IPS DF 4.7 (cell line): ENCODE measurements around the gene FUT7.
"Not testable (repeated sequence)": the region's sequence is repeated elsewhere in the genome, so short reads cannot be mapped to it uniquely, and the experiment has no call there.

ENCODE experiments used
- DNase-seq: peaks from one replicate; pipeline ENCODE4 v3.0.0-alpha.2; 2013; ENCODE audit warnings: low spot score; ENCODE audit errors: extremely low read depth

The FUT7 gene

DNA sequence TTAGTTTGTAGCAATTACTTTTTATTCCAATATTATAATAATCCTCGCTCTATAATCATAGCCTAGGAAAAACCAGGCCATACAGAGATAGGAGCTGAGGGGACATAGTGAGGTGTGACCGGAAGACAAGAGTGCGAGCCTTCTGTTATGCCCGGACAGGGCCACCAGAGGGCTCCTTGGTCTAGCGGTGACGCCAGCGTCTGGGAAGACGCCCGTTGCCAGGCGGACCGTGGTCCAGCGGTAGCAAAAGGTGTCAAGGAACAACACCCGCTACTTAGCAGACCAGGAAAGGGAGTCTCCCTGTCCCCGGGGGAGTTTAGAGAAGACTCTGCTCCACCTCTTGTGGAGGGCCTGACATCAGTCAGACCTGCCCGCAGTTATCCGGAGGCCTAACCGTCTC, 27.6 kb downstream of the FUT7 start:
- not testable (repeated sequence) for DNase-seq

- DNase-seq: no peak
These were observed 29.2 kb downstream of the FUT7 start for GRCh38 chr9:137002646-137003041.

GRCh38 chr9:137001857-137002645, 29.8 kb downstream of the FUT7 start:
- no peak for DNase-seq

DNA sequence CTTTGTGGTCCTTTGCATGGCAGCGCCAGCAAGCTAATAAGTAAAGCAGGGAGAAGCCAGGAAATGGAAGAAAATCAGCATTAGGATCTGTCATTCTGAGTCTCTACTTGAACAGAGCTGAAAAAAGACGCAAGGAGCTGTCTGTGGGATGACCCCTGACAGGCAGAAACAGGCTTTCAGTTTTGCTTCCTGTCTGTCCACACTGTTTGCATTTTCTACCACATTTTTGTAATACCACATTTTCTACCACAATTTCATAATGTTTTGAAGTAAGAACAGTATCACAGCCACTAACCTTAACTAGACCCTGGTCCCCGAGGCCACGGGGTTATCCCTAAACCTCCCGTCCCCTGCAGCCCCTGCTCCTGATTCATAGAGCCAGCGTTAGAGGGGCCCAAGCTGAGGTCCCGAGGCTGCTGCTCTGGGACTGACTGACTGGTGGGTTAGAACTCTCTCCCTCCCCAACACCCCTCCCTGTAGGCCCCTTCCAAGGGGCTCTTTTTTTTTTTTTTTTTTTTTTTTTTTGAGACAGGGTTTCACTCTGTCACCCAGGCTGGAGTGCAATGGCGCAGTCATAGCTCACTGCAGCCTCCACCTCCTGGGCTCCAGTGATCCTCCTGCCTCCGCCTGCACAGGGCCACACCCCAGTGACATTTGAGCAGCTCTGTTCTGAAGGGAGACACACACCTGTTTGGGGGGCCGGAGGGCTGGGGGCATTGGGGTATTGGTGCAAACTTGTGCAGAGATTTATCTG, 31.5 kb downstream of the FUT7 start:
- no peak for DNase-seq

- no peak for DNase-seq
These were observed 34.1 kb downstream of the FUT7 start for GRCh38 chr9:136997830-136998234.

DNA sequence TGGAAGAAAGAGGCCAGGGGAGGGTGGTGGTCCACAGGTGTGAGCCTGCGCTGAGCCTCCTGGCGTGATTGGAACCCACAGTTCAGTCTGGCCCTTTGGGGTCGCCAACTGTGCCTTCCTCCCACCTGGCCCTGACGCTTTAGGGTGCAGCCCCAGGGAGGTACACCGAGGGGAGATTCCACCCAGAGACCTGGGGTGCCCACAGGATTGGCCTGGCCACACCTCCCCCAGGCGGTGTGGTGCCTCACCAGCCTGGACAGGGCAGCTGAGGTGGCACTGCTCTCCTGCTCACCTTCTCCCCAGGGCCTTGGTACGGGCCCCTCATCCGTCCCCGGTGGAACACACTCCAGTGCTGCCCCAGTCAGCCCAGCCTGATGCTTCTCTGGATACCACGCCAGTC, 34.5 kb downstream of the FUT7 start:
- no peak for DNase-seq

DNA sequence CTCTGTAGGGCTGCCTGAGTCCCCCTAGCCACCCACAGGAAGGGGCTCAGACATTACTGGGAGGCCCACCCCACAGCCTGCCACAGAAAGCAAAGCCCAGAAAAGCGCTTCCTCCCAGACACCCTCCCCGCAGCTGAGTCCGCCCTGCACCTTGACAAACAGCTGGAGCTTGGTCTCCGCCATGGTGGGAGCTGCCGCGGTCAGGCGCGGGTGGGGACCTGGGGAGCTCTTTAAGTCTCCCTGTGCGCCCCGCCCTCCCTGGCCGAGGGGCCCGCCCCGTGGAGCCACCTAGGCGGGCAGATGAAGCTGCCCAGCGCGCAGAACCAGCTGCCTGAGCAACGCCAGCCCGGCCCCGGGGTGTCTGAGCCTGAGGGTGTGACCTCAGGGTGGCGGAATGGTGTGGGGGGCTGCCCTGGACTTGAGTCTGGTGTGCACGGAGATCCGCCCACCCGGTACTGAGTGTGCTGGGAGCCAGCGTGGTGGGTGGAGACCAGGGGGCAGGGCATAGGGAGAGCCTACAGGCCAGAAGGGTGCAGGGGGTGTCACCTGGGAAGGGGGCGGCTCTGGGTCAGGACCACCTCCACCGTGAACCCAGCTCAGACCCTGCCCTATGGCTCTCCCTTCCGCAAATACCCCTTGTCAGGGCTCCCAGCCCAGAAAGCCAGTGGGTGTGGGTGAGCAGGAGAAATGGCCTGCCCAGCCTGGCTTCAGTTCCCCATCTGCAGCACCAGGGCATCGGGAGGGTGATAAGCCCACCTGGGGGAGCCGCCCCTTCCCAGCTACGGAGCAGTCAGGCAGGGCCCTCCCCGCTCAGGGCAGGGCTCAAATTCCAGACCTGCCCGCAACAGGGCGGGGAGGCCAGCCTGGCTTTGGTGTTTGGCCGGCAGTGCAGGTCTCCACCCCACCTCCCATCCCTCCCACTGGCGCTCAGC, 35.3 kb downstream of the FUT7 start, which contains the start of gene CLIC3:
TSS of gene CLIC3 (minus strand) at position 208 of the 932 bp plus-strand sequence. CDS start at position 183, 25 bp downstream.
- no peak for DNase-seq

GRCh38 chr9:136995772-136996311, 36.0 kb downstream of the FUT7 start:
- no peak for DNase-seq

DNA sequence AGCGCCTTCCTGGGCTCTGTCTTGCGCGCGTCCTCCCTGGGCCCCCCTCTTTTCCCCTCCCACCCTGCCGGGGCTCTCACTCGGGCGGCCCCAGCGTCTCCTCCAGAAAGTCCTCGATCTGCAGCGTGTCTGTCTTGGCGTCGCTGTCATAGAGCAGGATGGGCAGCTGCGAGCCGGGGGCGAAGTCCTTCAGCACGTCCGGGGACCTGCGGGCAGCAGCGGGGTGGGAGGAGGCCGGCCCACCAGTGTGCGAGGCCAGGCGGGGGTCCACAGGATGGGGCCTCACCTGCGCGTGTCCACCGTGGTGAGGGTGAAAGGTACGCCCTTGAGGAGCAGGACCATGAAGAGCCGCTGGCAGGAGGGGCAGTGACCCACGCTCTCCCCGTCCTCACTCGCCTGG, 36.5 kb downstream of the FUT7 start:
- DNase-seq: no peak

- no peak for DNase-seq
These were observed 37.0 kb downstream of the FUT7 start for GRCh38 chr9:136994888-136995230.

GRCh38 chr9:136994180-136994887, 37.6 kb downstream of the FUT7 start:
- DNase-seq: no peak

GRCh38 chr9:136992819-136993369, 39.0 kb downstream of the FUT7 start:
- no peak for DNase-seq

DNA sequence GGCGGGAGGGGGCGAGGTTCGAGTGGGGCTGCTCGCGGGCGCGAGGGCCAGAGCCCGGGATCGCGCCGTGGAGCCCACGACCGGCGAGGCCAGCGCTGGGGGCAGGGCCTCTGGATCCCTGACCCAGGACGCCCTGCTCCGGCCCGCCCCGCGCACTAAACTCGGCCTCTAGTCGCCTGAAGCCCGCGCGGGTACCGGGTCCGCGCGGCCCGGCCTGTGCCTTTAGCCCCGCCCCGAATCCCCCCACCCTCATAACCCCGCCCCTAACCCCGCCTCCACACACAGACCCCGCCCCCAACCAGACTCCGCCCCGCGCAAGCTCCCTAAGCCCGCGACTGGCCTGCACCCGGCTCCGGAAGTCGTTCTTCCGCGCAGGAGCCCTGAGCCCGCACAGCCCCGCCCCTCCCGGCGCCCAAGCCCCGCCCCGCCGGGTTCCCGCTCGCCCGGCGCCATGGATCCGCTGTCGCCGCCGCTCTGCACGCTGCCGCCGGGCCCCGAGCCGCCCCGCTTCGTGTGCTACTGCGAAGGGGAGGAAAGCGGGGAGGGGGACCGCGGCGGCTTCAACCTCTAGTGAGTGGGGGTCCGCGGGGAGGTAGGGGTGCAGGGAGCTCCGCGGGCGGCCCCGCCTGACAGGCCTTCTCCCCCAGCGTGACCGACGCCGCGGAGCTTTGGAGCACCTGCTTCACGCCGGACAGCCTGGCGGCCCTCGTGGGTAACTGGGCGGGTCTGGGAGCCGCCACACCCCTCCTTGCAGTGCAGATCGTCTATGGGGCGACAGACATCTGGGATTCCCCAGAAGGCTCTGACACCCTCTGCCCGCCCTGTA, 39.7 kb downstream of the FUT7 start, which contains the start of gene PAXX:
TSS of gene PAXX (plus strand) at position 430 of the 826 bp plus-strand sequence. CDS start at position 452, 22 bp downstream.
- DNase-seq: no peak

- DNase-seq: no peak
These were observed 41.5 kb downstream of the FUT7 start for GRCh38 chr9:136990242-136990911.

DNA sequence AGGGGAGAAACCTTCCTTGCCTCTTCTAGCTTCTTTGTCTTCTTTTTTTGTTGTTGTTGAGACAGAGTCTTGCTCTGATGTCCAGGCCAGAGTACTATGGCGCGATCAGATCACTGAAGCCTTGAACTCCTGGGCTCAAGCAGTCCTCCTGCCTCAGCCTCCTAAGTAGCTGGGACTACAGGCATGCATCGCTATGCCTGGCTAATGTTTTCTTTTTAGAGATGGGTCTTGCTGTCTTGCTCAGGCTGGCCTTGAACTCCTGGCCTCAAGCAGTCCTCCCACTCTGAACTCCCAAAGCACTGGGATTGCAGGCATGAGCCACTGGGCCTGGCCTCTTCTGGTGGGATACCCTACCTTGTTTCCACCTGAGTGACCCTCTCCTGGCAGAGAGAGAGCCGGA, 43.0 kb downstream of the FUT7 start:
- no peak for DNase-seq

DNA sequence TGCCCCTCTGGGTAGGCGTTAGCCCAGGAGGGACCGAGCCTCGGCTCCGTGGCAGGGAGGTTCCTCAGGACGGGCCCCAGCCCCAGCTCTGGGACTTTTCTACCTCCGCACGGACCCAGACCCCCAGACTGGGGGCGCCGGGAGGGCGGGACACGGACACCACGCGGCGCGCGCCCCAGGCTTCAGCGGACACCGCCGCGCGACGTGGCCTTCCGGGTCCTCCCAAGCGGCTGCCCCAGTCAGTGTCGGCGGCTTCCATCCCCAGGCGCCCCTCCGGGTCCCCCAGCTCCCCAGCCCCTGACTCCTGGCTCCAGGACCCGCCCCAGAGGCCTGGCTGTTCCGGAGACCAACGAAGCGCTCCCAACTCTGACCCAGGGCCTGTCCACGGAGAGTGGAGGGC, 46.0 kb downstream of the FUT7 start:
- no peak for DNase-seq

GRCh38 chr9:136985027-136985602, 46.8 kb downstream of the FUT7 start:
- no peak for DNase-seq

DNA sequence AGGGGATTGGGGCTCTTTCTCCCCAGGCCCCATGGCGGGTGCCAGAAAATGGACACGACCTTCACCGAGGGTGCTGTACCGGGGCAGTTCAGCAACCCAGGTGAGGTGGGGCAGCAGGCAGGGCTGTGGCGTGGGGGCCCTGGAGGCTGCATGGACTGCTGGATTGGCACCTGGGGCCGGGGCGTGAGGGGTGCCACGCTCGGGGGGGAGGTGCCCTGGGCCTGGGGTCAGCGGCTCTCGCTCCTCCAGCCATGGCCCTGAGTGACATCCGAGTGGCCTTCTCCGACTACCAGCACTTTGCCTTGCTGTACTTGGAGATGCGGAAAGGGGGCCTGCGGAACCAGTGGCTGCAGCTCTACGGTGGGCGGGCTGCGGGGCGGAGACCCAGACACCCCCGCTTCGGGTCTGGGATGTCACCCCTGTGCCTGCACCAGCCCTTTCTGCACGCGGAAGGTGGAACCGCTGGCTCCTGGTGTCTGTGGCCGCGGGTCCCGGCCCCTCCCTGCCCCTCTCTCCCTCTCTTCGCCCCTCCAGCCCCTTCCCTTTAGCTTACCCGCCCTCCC, 47.3 kb downstream of the FUT7 start:
- DNase-seq: no peak
